CD4-positive, alpha-beta T cell treated with Interleukin-4 for 1 hour (primary cell): ENCODE results near the gene MLEC.
A peak's percentile ranks its signal among the peaks of the same experiment; 100 is the strongest.

ENCODE experiments used
- DNase-seq, 2 donors: peaks; one replicate each; pipeline ENCODE4 v3.0.0-alpha.2; 2020 to 2022

The MLEC gene

GRCh38 chr12:120696626-120697025 lies 9.7 kb downstream of the MLEC start:
- DNase-seq = no peak

- no peak for DNase-seq
Observed at GRCh38 chr12:120697344-120697743, 10.4 kb downstream of the MLEC start.

- DNase-seq = no peak
Observed at GRCh38 chr12:120698665-120699064, 11.7 kb downstream of the MLEC start.

- no peak for DNase-seq
Observed at GRCh38 chr12:120699553-120699952, 12.6 kb downstream of the MLEC start.

- no peak for DNase-seq
Observed at GRCh38 chr12:120700886-120701285, 13.9 kb downstream of the MLEC start.

GRCh38 chr12:120702637-120703036 lies 15.7 kb downstream of the MLEC start:
- DNase-seq = no peak

GRCh38 chr12:120703311-120703942 lies 16.5 kb downstream of the MLEC start:
- DNase-seq = no peak

- DNase-seq = no peak
Observed at GRCh38 chr12:120705618-120706017, 18.7 kb downstream of the MLEC start.

- no peak for DNase-seq
Observed at GRCh38 chr12:120706029-120706428, 19.1 kb downstream of the MLEC start.

GRCh38 chr12:120708651-120709050 lies 21.7 kb downstream of the MLEC start:
- no peak for DNase-seq

GRCh38 chr12:120710031-120710804 lies 23.3 kb downstream of the MLEC start, which contains the start of gene UNC119B:
UNC119B (plus strand) TSS chr12:120710458; CDS start chr12:120710475, 17 bp downstream.
- DNase-seq = peak; percentile 65 to 73

- peak in 1 of 2 donors; percentile 16 for DNase-seq
Observed at GRCh38 chr12:120710805-120711296, 23.9 kb downstream of the MLEC start.

- no peak for DNase-seq
Observed at GRCh38 chr12:120711411-120711810, 24.5 kb downstream of the MLEC start.

- no peak for DNase-seq
Observed at GRCh38 chr12:120712610-120713009, 25.7 kb downstream of the MLEC start.

- peak; percentile 83 to 87 for DNase-seq
Observed at GRCh38 chr12:120713861-120714482, 27.0 kb downstream of the MLEC start.

GRCh38 chr12:120718055-120718454 lies 31.1 kb downstream of the MLEC start:
- DNase-seq = no peak

GRCh38 chr12:120719072-120719471 lies 32.1 kb downstream of the MLEC start:
- no peak for DNase-seq

- no peak for DNase-seq
Observed at GRCh38 chr12:120719496-120720233, 32.7 kb downstream of the MLEC start.

- no peak for DNase-seq
Observed at GRCh38 chr12:120720234-120720986, 33.5 kb downstream of the MLEC start.

- DNase-seq = no peak
Observed at GRCh38 chr12:120720987-120721801, 34.2 kb downstream of the MLEC start.

- no peak for DNase-seq
Observed at GRCh38 chr12:120721866-120722265, 34.9 kb downstream of the MLEC start.
